IPS DF 4.7 (cell line): ENCODE measurements around the gene PLOD2.

Source experiments
- DNase-seq: peaks from one replicate; pipeline ENCODE4 v3.0.0-alpha.2; 2013; ENCODE audit warnings: low spot score; ENCODE audit errors: extremely low read depth

Gene PLOD2

DNA sequence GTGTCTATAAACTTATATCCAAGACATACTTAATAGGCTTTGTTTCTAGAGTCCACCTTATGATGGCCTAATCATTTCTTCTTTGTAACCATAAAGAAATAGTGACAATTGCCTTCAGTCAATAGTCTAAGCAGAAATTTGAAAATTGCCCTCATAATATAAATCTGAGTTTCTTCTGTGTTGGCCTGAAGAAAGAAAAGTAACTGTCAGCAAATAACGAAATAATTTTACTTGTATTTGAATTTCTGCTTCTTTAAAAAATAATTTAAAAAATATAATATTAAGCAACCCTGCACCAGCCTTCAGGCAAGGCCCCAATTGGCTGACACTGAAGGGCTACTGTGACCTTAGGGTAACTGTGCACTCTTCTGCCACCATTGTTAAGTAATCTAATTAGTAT is 113.5 kb downstream of the PLOD2 start:
- no peak for DNase-seq

DNA sequence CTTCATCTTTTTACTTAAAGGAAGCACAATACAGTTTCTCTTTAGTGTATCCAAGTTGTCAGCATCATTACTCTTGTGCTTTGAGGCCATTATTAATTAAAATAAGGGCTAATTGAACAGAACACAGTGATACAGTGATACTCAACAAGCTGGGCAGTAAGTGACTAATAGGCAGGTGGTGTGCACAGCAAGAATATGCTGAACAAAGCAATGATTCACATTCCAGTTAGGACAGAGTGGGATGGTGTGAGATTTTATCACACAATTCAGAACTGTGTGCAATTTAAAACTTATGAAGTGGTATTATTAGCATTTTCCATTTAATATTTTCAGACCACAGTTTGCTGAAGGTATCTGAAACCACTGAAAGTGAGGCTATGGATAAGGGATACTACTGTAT is 116.9 kb downstream of the PLOD2 start:
- no peak for DNase-seq

DNA sequence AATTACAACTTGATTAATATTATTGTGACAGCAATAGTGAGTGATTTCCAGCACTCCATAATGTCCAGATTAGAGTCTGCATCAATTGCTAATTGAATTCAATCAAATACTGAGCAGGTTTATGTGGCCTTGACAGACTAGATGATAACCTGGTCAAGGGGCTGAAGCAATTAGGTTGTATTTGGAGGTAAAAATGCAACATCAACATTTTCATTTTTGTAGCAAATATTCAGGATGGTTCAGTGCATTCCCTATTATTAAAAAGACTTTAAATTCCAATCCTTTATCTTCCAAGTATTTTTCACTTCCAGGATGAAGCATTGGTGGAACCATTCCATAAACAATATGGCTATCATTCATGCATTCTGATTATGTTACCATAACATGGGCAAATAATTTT is 120.4 kb downstream of the PLOD2 start:
- no peak for DNase-seq

DNA sequence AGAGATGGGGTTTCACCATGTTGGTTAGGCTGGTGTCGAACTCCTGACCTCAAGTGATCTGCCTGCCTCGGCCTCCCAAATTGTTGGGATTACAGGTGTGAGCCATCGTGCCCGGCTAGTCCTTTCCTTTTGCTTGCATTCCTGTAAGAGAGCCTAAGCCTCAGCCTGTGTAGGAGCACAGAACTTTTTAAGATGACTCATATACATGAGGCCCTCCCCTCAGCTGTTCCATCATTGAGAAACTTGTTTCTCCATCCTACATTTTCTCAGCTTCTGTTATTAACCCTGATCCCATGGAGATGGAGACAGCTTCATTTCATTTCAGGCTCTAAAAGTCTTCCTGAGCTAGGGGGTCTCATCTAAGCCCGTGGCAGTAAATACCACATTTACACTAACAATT is 123.3 kb downstream of the PLOD2 start:
- DNase-seq, result no peak

DNA sequence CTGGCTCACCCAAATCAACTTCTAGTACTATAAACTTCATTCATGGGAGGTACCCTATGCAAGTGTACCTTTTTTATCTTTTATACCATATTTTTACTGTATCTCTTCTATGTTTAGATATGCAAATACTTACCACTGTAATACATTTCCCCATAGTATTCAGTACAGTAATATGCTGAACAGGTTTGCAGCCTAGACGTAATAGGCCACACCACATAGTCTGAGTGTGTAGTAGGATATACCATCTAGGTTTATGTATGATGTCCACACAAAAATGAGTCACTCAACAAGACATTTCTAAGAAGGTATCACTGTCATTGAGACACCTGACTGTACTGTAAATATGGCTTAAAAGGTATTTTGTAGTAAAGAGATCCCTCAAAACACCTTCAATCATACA is 124.7 kb downstream of the PLOD2 start:
- no peak for DNase-seq

DNA sequence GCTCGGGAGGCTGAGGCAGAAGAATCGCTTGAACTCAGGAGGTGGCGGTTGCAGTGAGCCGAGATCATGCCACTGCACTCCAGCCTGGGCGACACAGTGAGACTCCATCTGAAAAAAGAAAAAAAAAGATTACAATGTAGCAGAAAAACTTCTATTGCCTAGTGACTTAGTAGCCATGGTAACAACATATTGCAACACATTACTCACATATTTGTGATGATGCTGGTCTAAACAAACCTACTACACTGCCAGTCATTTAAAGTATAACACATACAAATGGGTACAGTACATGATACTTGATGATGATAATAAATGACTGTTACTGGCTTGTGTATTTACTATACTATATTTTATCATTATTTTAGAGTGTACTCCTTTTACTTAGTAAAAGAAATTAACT is 125.6 kb downstream of the PLOD2 start:
- no peak for DNase-seq

DNA sequence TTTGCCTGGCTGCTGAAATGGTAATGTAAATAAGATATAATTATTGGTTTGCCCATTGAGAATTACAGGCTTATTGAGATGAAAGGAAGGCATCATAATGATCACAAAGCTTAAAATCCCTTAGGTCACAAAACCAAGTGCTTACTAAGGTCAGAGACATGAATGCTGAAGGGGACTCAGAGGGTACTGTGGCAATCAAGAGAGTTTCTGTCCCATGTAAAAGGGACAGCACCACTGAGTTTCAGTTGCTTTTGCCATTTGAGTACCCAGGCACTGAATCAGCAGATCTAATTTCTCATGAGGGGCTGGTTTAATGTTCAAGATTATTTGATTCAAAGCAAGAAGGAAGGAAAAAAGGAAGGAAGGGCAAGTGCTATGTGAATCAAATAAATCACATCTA is 127.0 kb downstream of the PLOD2 start:
- no peak for DNase-seq

DNA sequence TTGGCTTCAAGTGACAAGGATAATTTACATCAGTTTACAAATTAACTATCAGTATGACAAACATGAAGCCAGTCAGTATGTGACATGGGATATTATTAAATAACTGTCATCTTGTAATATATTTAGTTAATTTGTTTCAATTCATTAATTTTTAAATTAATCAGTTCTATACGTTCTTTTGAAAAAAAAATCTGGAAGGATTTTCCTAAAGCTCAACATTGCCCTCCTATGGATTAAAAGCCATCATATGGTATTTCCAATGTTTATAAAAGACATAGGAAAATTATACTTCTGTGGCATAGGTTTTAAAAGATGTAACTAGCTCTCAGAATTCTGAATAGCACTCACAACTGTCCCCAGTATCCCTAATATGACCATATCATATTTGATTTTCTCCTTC is 134.4 kb downstream of the PLOD2 start:
- DNase-seq, result no peak

DNA sequence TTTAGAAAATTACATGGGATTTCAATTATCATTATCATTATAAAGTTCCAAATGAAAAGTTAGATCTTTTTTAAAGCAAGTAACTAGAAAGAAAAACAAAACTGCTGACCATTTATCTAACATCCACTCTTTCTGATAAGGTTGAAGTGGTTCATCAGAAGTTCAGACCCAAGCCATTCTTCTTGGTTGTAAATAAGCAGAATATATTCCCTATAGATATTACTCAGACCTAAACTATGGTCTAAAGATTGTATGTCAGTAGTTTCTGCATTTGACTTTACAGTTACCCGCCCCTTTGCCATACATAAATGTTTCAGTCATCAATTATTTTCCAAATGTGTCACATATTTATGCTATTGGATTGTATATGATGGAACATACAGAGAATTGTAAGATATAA is 136.7 kb downstream of the PLOD2 start:
- no peak for DNase-seq

DNA sequence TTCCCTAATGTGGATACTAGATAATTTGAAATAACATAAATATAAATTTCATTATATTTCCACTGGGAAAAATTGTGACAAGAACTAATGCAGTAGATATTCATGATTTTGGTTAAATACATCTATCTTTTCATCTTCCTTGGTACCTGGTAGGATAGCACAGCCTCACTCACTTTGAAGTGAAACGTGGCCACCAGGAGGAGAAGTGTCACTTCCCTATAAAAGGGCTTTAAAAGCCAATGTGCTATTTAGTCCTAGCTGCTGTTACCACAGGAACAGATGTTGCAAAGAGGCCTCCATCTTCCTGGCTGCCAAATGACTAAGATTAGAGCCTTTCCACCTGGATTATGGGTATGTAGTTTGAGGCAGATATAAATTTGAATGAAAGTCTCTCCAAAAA is 140.0 kb downstream of the PLOD2 start:
- DNase-seq, result no peak

DNA sequence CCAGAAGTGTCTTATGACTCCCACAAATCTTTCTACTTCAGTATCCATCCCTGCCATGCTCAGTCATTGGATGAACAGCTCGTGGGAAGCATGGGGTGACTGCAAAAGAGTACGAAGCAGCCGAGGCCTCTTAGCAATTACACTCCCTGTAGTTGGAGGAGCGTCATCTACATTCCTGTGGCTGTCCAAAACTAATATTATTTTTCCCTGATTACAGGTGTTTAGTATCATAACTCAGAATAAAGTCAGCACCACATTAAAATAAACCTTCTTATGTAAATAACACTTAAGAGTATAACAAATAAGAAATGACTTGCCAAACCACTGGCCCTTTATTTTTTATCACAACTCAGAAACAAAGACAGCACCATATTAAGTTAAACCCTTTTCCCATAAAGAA is 141.5 kb downstream of the PLOD2 start:
- no peak for DNase-seq
